Smooth muscle cell (in vitro differentiated cells): ENCODE data around the gene FXYD2. TPM values are rescaled to one million over a fixed set of nuclear protein-coding genes. Genes with fewer than 3 reads are reported as not detected.

Source experiments
- DNase-seq: peaks from one replicate; lab custom pipeline; 2025; ENCODE audit not compliant: unreplicated experiment; lab: John Stamatoyannopoulos, UW
- H2AFZ ChIP-seq: fragments of 200-600 bp; sonication (generic); 2 replicates; pipeline ENCODE4 v1.6.0; 2016; ENCODE audit warnings: antibody characterized with exemption, low read depth, mild to moderate bottlenecking
- H3F3A ChIP-seq: fragments of 200-600 bp; sonication (generic); 2 replicates; pipeline ENCODE4 v1.6.0; 2017; ENCODE audit warnings: antibody characterized with exemption, low read depth
- H3K27ac ChIP-seq: fragments of 200-600 bp; sonication (generic); 2 replicates; pipeline ENCODE4 v1.5.1; 2016; ENCODE audit warnings: low read depth, mild to moderate bottlenecking
- H3K27me3 ChIP-seq: fragments of 200-600 bp; sonication (generic); 2 replicates; pipeline ENCODE4 v1.6.1; 2016; ENCODE audit warnings: low read depth, mild to moderate bottlenecking
- H3K36me3 ChIP-seq: fragments of 200-600 bp; sonication (generic); 2 replicates; pipeline ENCODE4 v1.5.1; 2016; ENCODE audit warnings: low read depth
- H3K4me1 ChIP-seq: fragments of 200-600 bp; sonication (generic); 2 replicates; pipeline ENCODE4 v1.5.1; 2016; ENCODE audit warnings: low read depth
- H3K4me2 ChIP-seq: fragments of 200-600 bp; sonication (generic); 2 replicates; pipeline ENCODE4 v1.6.0; 2016; ENCODE audit warnings: mild to moderate bottlenecking
- H3K4me3 ChIP-seq: fragments of 200-600 bp; sonication (generic); 2 replicates; pipeline ENCODE4 v1.5.1; 2016; ENCODE audit warnings: mild to moderate bottlenecking
- H3K79me2 ChIP-seq: fragments of 200-600 bp; sonication (generic); 2 replicates; pipeline ENCODE4 v1.6.0; 2016; ENCODE audit warnings: low read depth, mild to moderate bottlenecking
- H3K9ac ChIP-seq: fragments of 200-600 bp; sonication (generic); 2 replicates; pipeline ENCODE4 v1.6.0; 2016; ENCODE audit warnings: low read depth
- H3K9me3 ChIP-seq: fragments of 200-600 bp; sonication (generic); replicated peaks from 2 replicates; pipeline ENCODE4 v1.5.1; 2016; ENCODE audit warnings: low read depth
- H4K20me1 ChIP-seq: fragments of 200-600 bp; sonication (generic); 2 replicates; pipeline ENCODE4 v1.6.0; 2016; ENCODE audit warnings: low read depth
- CTCF ChIP-seq: fragments of 200-600 bp; sonication (generic); IDR thresholded peaks from 2 replicates; pipeline ENCODE4 v1.5.1; 2017; ENCODE audit warnings: borderline replicate concordance, mild to moderate bottlenecking, antibody characterized with exemption; ENCODE audit not compliant: insufficient read depth, poor library complexity, severe bottlenecking
- WGBS: methylation state at CpG from one replicate; pipeline ENCODE4 v1.1.7; 2016; ENCODE audit warnings: low lambda C conversion rate; 5-methylcytosine and 5-hydroxymethylcytosine counted together
- polyA plus RNA-seq: library from polyadenylated mRNA; unstranded; fragments of >200 nt; fragmentation: Nextera tagmentation; extraction: Ambion mirVana; gene quantifications from 2 replicates; pipeline ENCODE4 v1.2.1, GENCODE V29; 2016
- total RNA-seq: library from RNA; depleted of rRNA; stranded (reverse); fragments of >200 nt; gene quantifications from 2 replicates; pipeline ENCODE4 v1.2.3, GENCODE V29; 2014

Gene FXYD2
- total and polyA plus RNA-seq, 2 experiments from 2014 or later: 1.00 TPM; not detected in 1

GRCh38 chr11:117872420-117872961, 47.9 kb upstream of the FXYD2 start:
- Histone ChIP-seq H3K27me3 (no peaks in the 10 kb centered on the region), H3K79me2 (peaks cover 6% of the 10 kb centered on the region)

GRCh38 chr11:117871784-117872183, 47.2 kb upstream of the FXYD2 start:
- peaks cover 6% of the 10 kb centered on the region for H3K79me2 ChIP-seq
- WGBS: 92% methylated on average over 5 of the region's 5 CpGs
- H3K9me3 ChIP-seq: no peaks in the 10 kb centered on the region
- peaks cover 24% of the 10 kb centered on the region for H4K20me1 ChIP-seq
- no peaks in the 10 kb centered on the region for H3F3A ChIP-seq
- H3K9ac ChIP-seq: no peak overlapping the region
- no peaks in the 10 kb centered on the region for H3K36me3 ChIP-seq
- no peak overlapping the region for H2AFZ ChIP-seq
- peaks cover 34% of the 10 kb centered on the region for H3K4me1 ChIP-seq
- TF ChIP-seq CTCF: no peak
- H3K4me2 ChIP-seq: no peak overlapping the region
- H3K27me3 ChIP-seq: no peaks in the 10 kb centered on the region
- no peak overlapping the region for H3K27ac ChIP-seq
- no peak for DNase-seq
- H3K4me3 ChIP-seq: no peak overlapping the region

More at GRCh38 chr11:117872420-117872961, 47.9 kb upstream of the FXYD2 start:
- TF ChIP-seq CTCF: no peak
- Histone ChIP-seq H3F3A (no peaks in the 10 kb centered on the region), H4K20me1 (peaks cover 24% of the 10 kb centered on the region), H3K4me2 (no peak overlapping the region), H3K4me1 (peaks cover 34% of the 10 kb centered on the region), H3K36me3 (no peaks in the 10 kb centered on the region), H3K9ac (no peak overlapping the region), H3K9me3 (no peaks in the 10 kb centered on the region), H2AFZ (no peak overlapping the region), H3K4me3 (no peak overlapping the region), H3K27ac (no peak overlapping the region)
- WGBS: 88% methylated on average over 12 of the region's 12 CpGs
- no peak for DNase-seq

- no peak for DNase-seq
- Histone ChIP-seq H3K27ac (no peak overlapping the region), H3K4me2 (no peak overlapping the region), H3K9me3 (no peaks in the 10 kb centered on the region), H3K79me2 (peaks cover 6% of the 10 kb centered on the region), H3K4me3 (no peak overlapping the region), H3K4me1 (peaks cover 34% of the 10 kb centered on the region), H4K20me1 (peaks cover 24% of the 10 kb centered on the region), H2AFZ (no peak overlapping the region), H3K9ac (no peak overlapping the region), H3K36me3 (no peaks in the 10 kb centered on the region), H3K27me3 (no peaks in the 10 kb centered on the region), H3F3A (no peaks in the 10 kb centered on the region)
- TF ChIP-seq CTCF: no peak
- WGBS: 88% methylated on average over 18 of the region's 18 CpGs
Observed at GRCh38 chr11:117871160-117871559, 46.6 kb upstream of the FXYD2 start.
